Heart left ventricle (tissue), 13 donors: ENCODE measurements around the gene OBI1.

Experiments
- CTCF ChIP-seq, 12 donors: fragments of 200-600 bp; sonication (generic) in 4 of 12; IDR thresholded peaks; one replicate each; pipeline versions ENCODE4 v1.5.0 to v1.8.0; 2018 to 2022; ENCODE audit warnings: antibody characterized with exemption in 12 of 12, mild to moderate bottlenecking in 5 of 12
- POLR2A ChIP-seq, 2 donors: fragments of 450-650 bp; IDR thresholded peaks; one replicate each; pipeline ENCODE4 v1.6.1; 2017; ENCODE audit warnings: antibody characterized with exemption in 2 of 2, mild to moderate bottlenecking in 2 of 2, moderate library complexity in 2 of 2
- donor health status: ischemic (EF 13 %, LVEDD 7.1; RV severe dilation, severe dysfunction).
- donor health status: DM: no; HTN: yes; CAD: no.
- donor health status: DM: no; HTN: no; CAD: no.
- donor health status: ischemic (EF 25% LVEDD 6.9; RV normal size, moderate dysfunction).
- donor health status: ischemic (EF 25% LVEDD 5.7; RV mildly dilated, moderate dysfunction).
- donor health status: ischemic (EF 35%, LVEDD 5.7; RV mildly dilated, moderate dysfunction).
- donor health status: nonischemic (EF 11% LVEDD 7.7; RV severe dilation, severe dysfunction).
- donor health status: DM: yes; HTN: yes; CAD: no.
- donor health status: PGD.
- donor health status: ischemic (EF 29% LVEDD 5.4; RV normal size, mild dysfunction).
- donor health status: nonischemic (EF 23%, LVEDD 6.1; RV moderate dilation, normal function).

- no peak for TF ChIP-seq CTCF (IDR thresholded peaks at IDR 0.05)
- TF ChIP-seq POLR2A (IDR thresholded peaks at IDR 0.05) = no peak
Observed at GRCh38 chr13:78638216-78638615, 20.7 kb downstream of the OBI1 start.
